ENCODE results near the gene TREML2. TPM values are rescaled to one million over a fixed set of nuclear protein-coding genes. Genes with fewer than 3 reads are reported as not detected.

The TREML2 gene
- total RNA-seq, 1 experiment from 2014 or later, result not detected

DNA sequence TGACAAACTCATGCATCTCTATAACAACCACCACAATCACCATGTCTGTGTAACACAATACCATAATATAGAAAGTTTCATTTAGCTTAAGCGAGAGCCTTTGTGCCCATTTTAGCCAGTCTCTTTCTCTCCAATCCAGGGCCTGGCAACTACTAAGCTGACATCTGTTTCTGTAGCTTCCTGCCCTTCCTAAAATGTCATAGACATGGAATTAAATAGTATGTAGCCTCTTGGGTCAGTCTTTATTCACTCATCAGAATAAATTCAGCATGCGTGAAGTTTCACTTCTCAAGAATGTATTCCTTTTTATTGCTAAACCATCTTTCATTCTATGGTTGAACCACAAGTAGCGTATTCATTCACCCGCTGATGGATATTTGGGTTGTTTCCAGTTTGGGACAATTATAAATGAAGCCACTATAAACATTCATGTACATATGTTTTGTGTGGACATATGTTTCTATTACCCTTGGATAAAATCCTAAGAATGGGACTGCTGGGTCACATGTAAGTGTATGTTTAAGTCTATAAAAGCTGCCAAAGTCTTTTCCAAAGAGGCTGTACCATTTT, 36.3 kb downstream of the TREML2 start:
- H3F3A ChIP-seq (ENCODE audit: low read length, unreplicated experiment), result no peaks in the 10 kb centered on the region
- ChIA-PET POLR2A (ENCODE audit: unreplicated experiment) (interaction anchor here (0.6 kb wide), 1 partner anchor 22 kb away, joined by 3 read pairs; no protein-coding TSS in a partner anchor), CTCF (no interaction called here)
- no peaks in the 10 kb centered on the region for H3K79me2 ChIP-seq (ENCODE audit: low read length)
- no TSS peak for BruUV-seq (replicated peaks)
- ATAC-seq (no peak), DNase-seq (no peak)
- intact Hi-C loops (cut with micrococcal nuclease), result no loop called here
- H3K9me3 ChIP-seq (ENCODE audit: low read length), result no peaks in the 10 kb centered on the region
- H3K4me2 ChIP-seq (ENCODE audit: low read length), result no peak overlapping the region
- no peak overlapping the region for H3K27ac ChIP-seq (ENCODE audit: low read length)
- H3K4me1 ChIP-seq (ENCODE audit: insufficient read depth, low read length), result no peaks in the 10 kb centered on the region
- TF ChIP-seq EZH2 (IDR thresholded peaks at IDR 0.05; ENCODE audit: low read length, unreplicated experiment) (no peak), EZH2phosphoT487 (IDR thresholded peaks at IDR 0.05; ENCODE audit: borderline replicate concordance, low read length) (no peak)
- TF ChIP-seq, protein P1, sequence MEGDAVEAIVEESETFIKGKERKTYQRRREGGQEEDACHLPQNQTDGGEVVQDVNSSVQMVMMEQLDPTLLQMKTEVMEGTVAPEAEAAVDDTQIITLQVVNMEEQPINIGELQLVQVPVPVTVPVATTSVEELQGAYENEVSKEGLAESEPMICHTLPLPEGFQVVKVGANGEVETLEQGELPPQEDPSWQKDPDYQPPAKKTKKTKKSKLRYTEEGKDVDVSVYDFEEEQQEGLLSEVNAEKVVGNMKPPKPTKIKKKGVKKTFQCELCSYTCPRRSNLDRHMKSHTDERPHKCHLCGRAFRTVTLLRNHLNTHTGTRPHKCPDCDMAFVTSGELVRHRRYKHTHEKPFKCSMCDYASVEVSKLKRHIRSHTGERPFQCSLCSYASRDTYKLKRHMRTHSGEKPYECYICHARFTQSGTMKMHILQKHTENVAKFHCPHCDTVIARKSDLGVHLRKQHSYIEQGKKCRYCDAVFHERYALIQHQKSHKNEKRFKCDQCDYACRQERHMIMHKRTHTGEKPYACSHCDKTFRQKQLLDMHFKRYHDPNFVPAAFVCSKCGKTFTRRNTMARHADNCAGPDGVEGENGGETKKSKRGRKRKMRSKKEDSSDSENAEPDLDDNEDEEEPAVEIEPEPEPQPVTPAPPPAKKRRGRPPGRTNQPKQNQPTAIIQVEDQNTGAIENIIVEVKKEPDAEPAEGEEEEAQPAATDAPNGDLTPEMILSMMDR (conservative IDR thresholded peaks at IDR 0.05; ENCODE audit: low read depth, low read length), result no peak
- H3K36me3 ChIP-seq (ENCODE audit: low read depth, low read length), result no peaks in the 10 kb centered on the region
- no peak overlapping the region for H3K9ac ChIP-seq (ENCODE audit: low read length)
- peaks cover 10% of the 10 kb centered on the region; the same call in 1 of the 2 replicates for H3K27me3 ChIP-seq (ENCODE audit: low read length)
- no peak overlapping the region for H3K4me3 ChIP-seq (ENCODE audit: low read length)
- no peak overlapping the region for H2AFZ ChIP-seq (ENCODE audit: low read length)
- H3K9me2 ChIP-seq (replicated peaks; ENCODE audit: low read length), result no peaks in the 10 kb centered on the region
- H4K20me1 ChIP-seq (ENCODE audit: low read length), result no peaks in the 10 kb centered on the region

DNA sequence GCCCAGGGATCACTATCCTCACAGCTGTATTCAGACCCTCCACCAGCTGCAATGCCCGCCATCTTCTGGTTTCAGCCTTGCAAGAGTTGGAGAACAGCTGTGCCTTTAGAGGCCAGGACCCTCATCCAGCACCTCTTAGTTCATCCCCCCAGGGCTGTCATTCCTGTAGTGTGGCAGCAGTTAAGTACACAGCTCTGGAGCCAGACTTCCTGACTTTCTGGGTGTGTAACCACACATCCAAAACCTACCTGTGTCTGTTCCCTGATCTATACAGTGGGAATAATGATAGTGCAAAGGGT, 37.6 kb downstream of the TREML2 start:
- no peak overlapping the region for H3K4me3 ChIP-seq (ENCODE audit: low read length)
- H3K79me2 ChIP-seq (ENCODE audit: low read length), result no peaks in the 10 kb centered on the region
- DNase-seq, result no peak
- no peaks in the 10 kb centered on the region for H3F3A ChIP-seq (ENCODE audit: low read length, unreplicated experiment)
- no peak overlapping the region for H3K27ac ChIP-seq (ENCODE audit: low read length)
- H3K9ac ChIP-seq (ENCODE audit: low read length), result no peak overlapping the region
- no peaks in the 10 kb centered on the region for H3K9me2 ChIP-seq (replicated peaks; ENCODE audit: low read length)
- no peak for ATAC-seq
- ChIA-PET CTCF (no interaction called here), POLR2A (ENCODE audit: unreplicated experiment) (no interaction called here)
- TF ChIP-seq, protein P1 (conservative IDR thresholded peaks at IDR 0.05; ENCODE audit: low read depth, low read length), result no peak
- TF ChIP-seq EZH2phosphoT487 (IDR thresholded peaks at IDR 0.05; ENCODE audit: borderline replicate concordance, low read length), result no peak
- no peak for TF ChIP-seq EZH2 (IDR thresholded peaks at IDR 0.05; ENCODE audit: low read length, unreplicated experiment)
- no peaks in the 10 kb centered on the region for H3K4me1 ChIP-seq (ENCODE audit: insufficient read depth, low read length)
- no TSS peak for BruUV-seq (replicated peaks)
- H3K27me3 ChIP-seq (ENCODE audit: low read length), result peaks cover 10% of the 10 kb centered on the region; the same call in 1 of the 2 replicates
- no peaks in the 10 kb centered on the region for H3K9me3 ChIP-seq (ENCODE audit: low read length)
- no peaks in the 10 kb centered on the region for H4K20me1 ChIP-seq (ENCODE audit: low read length)
- intact Hi-C loops (cut with micrococcal nuclease), result no loop called here
- H3K4me2 ChIP-seq (ENCODE audit: low read length), result no peak overlapping the region
- no peak overlapping the region for H2AFZ ChIP-seq (ENCODE audit: low read length)
- no peaks in the 10 kb centered on the region for H3K36me3 ChIP-seq (ENCODE audit: low read depth, low read length)

DNA sequence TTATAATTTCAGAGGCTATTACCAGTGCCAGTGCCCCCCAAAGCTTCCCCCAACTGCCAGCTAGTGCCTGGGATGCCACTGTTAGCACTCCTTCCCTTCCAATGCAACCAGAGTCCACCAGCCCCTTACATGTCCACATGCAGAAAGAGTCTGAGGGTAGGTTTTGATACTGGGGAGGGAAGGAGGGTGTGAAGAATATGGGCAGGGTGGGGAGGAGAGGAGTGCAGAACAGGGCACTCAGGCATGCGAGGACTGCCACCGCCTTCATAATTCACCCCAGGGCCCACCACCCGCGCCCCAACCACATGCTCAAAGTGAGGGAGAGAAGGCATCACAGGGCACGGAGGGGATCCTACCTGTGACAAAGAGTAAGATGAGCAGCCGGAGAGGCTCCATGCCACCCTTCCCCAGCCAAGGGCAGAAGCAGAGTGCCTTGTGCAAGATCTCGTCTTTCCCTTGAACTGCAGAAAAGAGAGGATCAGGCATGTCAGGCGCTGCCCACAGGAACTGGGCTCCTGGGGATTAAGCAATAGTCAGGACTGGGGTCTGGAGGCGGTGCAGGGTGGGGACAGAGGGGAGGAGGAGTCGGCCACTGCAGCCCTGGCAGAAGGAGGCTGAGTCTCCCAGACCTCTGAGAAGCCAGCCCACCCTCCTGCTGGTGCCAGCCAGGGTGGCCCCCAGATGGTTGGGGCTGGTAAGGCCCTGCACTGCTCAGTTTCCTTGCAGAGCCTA, 38.1 kb downstream of the TREML2 start, which contains the start of gene TREM2:
TREM2 (minus strand) TSS at position 430 of the 732 bp plus-strand sequence; CDS start at position 396, 34 bp downstream.
- no peak for ATAC-seq
- intact Hi-C loops (cut with micrococcal nuclease), result no loop called here

More for the DNA sequence above, 38.1 kb downstream of the TREML2 start, which contains the start of gene TREM2:
- Histone ChIP-seq H3K4me2 (ENCODE audit: low read length) (no peak within 1 kb of the TSS), H3K36me3 (ENCODE audit: low read depth, low read length) (no peaks in the 10 kb centered on the region), H4K20me1 (ENCODE audit: low read length) (no peaks in the 10 kb centered on the region), H3K9me3 (ENCODE audit: low read length) (no peaks in the 10 kb centered on the region), H2AFZ (ENCODE audit: low read length) (no peak within 1 kb of the TSS), H3K4me1 (ENCODE audit: insufficient read depth, low read length) (no peaks in the 10 kb centered on the region), H3K79me2 (ENCODE audit: low read length) (no peaks in the 10 kb centered on the region), H3K27ac (ENCODE audit: low read length) (no peak within 1 kb of the TSS), H3K27me3 (ENCODE audit: low read length) (peaks cover 10% of the 10 kb centered on the region; the same call in 1 of the 2 replicates), H3K9ac (ENCODE audit: low read length) (no peak within 1 kb of the TSS), H3K9me2 (replicated peaks; ENCODE audit: low read length) (no peaks in the 10 kb centered on the region), H3F3A (ENCODE audit: low read length, unreplicated experiment) (no peaks in the 10 kb centered on the region), H3K4me3 (ENCODE audit: low read length) (no peak within 1 kb of the TSS)
- TF ChIP-seq EZH2phosphoT487 (IDR thresholded peaks at IDR 0.05; ENCODE audit: borderline replicate concordance, low read length), result no peak
- TF ChIP-seq EZH2 (IDR thresholded peaks at IDR 0.05; ENCODE audit: low read length, unreplicated experiment), result no peak
- TF ChIP-seq, protein P1 (conservative IDR thresholded peaks at IDR 0.05; ENCODE audit: low read depth, low read length), result no peak
- POLR2A ChIA-PET (ENCODE audit: unreplicated experiment), result no interaction called here
- DNase-seq, result no peak
- no TSS peak for BruUV-seq (replicated peaks)
- CTCF ChIA-PET, result no interaction called here

All from PC-3 (cell line).